HEK293T (cell line): ENCODE results near the gene RBFOX1.

Experiments used
- CTCF ChIA-PET: fragments of 350-600 bp; formaldehyde crosslinking; extraction: SDS; loops from one replicate; lab custom pipeline; 2021; ENCODE audit warnings: antibody characterized with exemption, inconsistent platforms; lab: Yijun Ruan, JAX
- POLR2A ChIA-PET: fragments of 350-600 bp; formaldehyde crosslinking; extraction: SDS; loops from one replicate; lab custom pipeline; 2020; ENCODE audit warnings: antibody characterized with exemption, inconsistent platforms; lab: Yijun Ruan, JAX
- DNase-seq: peaks from one replicate; pipeline ENCODE4 v3.0.0; 2012; ENCODE audit warnings: mixed read lengths; ENCODE audit errors: extremely low spot score
- ARNT ChIP-seq: fragments of 450-650 bp; IDR thresholded peaks from 2 replicates; pipeline ENCODE4 v1.6.1; 2017; ENCODE audit warnings: mild to moderate bottlenecking
- BHLHE40 ChIP-seq: fragments of 450-650 bp; IDR thresholded peaks from 2 replicates; pipeline ENCODE4 v1.6.1; 2016; ENCODE audit warnings: mild to moderate bottlenecking, moderate library complexity, borderline replicate concordance
- CTBP1 ChIP-seq: fragments of 450-650 bp; IDR thresholded peaks from 2 replicates; pipeline ENCODE4 v1.6.1; 2016; ENCODE audit warnings: borderline replicate concordance
- ELF4 ChIP-seq: fragments of 450-650 bp; IDR thresholded peaks from 2 replicates; pipeline ENCODE4 v1.6.1; 2017; ENCODE audit warnings: antibody characterized with exemption
- FOXA1 ChIP-seq: fragments of 450-650 bp; IDR thresholded peaks from 2 replicates; pipeline ENCODE4 v1.6.1; 2016; ENCODE audit warnings: mild to moderate bottlenecking
- FOXK2 ChIP-seq: fragments of 450-650 bp; IDR thresholded peaks from 2 replicates; pipeline ENCODE4 v1.6.1; 2016; ENCODE audit warnings: mild to moderate bottlenecking
- FOXM1 ChIP-seq: fragments of 450-650 bp; IDR thresholded peaks from 2 replicates; pipeline ENCODE4 v1.6.1; 2017; ENCODE audit warnings: mild to moderate bottlenecking, borderline replicate concordance
- HDGF ChIP-seq: fragments of 450-650 bp; IDR thresholded peaks from 2 replicates; pipeline ENCODE4 v1.6.1; 2017; ENCODE audit warnings: antibody characterized with exemption, borderline replicate concordance
- L3MBTL2 ChIP-seq: fragments of 450-650 bp; conservative IDR thresholded peaks from 2 replicates; pipeline ENCODE4 v1.6.1; 2016; ENCODE audit warnings: mild to moderate bottlenecking
- LEF1 ChIP-seq: fragments of 450-650 bp; IDR thresholded peaks from 2 replicates; pipeline ENCODE4 v1.6.1; 2017; ENCODE audit warnings: mild to moderate bottlenecking, borderline replicate concordance
- NFRKB ChIP-seq: fragments of 450-650 bp; IDR thresholded peaks from 2 replicates; pipeline ENCODE4 v1.6.1; 2016; ENCODE audit warnings: mild to moderate bottlenecking, moderate library complexity
- SP1 ChIP-seq: fragments of 450-650 bp; IDR thresholded peaks from 2 replicates; pipeline ENCODE4 v1.6.1; 2017
- SUZ12 ChIP-seq: fragments of 450-650 bp; IDR thresholded peaks from 2 replicates; pipeline ENCODE4 v1.6.1; 2016; ENCODE audit warnings: mild to moderate bottlenecking
- TARDBP ChIP-seq: fragments of 450-650 bp; IDR thresholded peaks from 2 replicates; pipeline ENCODE4 v1.6.1; 2016
- ZNF384 ChIP-seq: fragments of 450-650 bp; IDR thresholded peaks from 2 replicates; pipeline ENCODE4 v1.6.1; 2016
- TF ChIP-seq, protein P1 (sequence below): fragments of 450-650 bp; IDR thresholded peaks from 2 replicates; pipeline ENCODE4 v1.6.1; 2016

RBFOX1 gene

DNA sequence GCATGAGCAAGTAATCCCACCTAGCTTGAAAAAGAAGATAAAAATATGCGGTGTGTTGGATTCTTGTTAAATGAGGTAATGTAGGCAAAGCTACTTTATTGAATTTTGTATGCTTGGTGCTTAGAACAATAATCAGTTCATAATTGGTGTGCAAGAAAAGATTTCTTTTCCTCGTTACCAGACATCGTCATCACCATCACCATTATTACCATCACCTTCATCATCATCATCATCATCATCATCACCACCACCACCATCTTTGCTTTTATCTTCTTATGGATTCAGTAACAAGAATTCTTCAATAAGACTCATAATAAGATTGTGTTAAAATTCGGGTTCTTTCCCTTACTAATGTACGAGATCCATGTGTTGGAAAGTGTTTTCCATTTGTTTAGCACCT lies 173.7 kb downstream of the RBFOX1 start:
- no peak for DNase-seq
- ChIA-PET POLR2A (no interaction called here), CTCF (no interaction called here)
- TF ChIP-seq FOXM1 (no peak), BHLHE40 (no peak), SUZ12 (no peak), L3MBTL2 (no peak), ARNT (no peak), FOXK2 (no peak), SP1 (no peak), FOXA1 (no peak), CTBP1 (no peak), HDGF (no peak), TARDBP (no peak), ELF4 (no peak), ZNF384 (no peak)
- TF ChIP-seq, protein P1, sequence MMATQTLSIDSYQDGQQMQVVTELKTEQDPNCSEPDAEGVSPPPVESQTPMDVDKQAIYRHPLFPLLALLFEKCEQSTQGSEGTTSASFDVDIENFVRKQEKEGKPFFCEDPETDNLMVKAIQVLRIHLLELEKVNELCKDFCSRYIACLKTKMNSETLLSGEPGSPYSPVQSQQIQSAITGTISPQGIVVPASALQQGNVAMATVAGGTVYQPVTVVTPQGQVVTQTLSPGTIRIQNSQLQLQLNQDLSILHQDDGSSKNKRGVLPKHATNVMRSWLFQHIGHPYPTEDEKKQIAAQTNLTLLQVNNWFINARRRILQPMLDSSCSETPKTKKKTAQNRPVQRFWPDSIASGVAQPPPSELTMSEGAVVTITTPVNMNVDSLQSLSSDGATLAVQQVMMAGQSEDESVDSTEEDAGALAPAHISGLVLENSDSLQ = no peak

DNA sequence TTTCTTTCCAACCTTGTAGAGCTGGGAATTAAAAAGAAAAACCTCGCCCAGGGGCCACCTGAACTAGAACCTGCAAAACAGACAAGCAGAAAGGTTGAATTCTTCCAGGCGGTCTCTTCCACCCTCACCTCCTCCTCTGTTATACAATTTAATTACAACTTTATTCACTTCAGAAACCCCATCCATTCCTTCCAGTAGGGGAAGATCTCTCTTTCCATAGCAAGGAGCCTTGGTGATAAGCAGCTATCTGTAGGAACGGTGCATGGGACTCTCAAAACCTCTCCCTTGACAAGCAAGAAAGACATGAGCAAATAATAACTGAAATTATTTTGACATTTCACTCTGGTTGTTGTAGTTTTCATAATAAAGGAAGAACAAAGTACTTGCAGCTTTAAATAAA lies 176.0 kb downstream of the RBFOX1 start:
- ChIA-PET CTCF (no interaction called here), POLR2A (no interaction called here)
- no peak for TF ChIP-seq SUZ12
- no peak for TF ChIP-seq SP1
- TF ChIP-seq FOXM1 = no peak
- TF ChIP-seq ZNF384 = no peak
- no peak for TF ChIP-seq LEF1
- TF ChIP-seq NFRKB = no peak
- TF ChIP-seq ELF4 = no peak
- TF ChIP-seq, protein P1 = no peak
- DNase-seq = no peak

DNA sequence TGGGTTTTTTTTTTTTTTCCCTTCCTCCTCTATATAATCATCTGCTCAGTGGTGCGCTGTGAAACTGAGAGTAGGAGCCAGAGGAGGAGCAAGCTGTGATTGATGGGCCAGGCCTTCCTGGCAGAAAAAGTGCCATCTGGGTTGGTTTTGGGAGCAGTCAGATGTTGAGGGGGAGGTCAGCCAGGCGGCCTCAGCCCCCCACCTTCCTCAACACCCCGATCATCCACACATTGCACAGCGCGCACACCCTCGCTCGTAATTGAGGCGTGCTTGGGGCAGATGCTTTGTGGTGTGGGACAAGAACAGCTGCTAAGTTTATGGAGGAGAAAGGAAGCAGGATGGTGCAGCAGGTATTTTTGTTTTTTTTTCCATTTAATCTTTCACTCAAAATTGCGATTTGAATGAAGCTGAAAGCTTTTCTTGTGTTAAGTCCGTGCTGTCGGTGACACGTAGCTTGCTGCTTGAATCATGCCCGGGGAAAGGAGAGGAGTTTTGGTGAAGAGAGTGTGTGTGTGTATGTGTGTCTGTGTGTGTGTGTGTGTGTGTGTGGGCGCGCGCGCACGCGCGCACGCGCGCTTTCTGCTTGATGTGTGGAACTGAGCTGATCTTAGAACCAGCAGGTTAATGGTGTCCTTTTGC lies 177.4 kb downstream of the RBFOX1 start:
- CTCF ChIA-PET = no interaction called here
- no peak for DNase-seq
- POLR2A ChIA-PET = no interaction called here
- TF ChIP-seq CTBP1 = no peak
- TF ChIP-seq, protein P1 = no peak
- no peak for TF ChIP-seq FOXA1
- TF ChIP-seq HDGF = no peak
- TF ChIP-seq NFRKB = no peak
- TF ChIP-seq LEF1 = no peak
- TF ChIP-seq ELF4 = no peak
- TF ChIP-seq BHLHE40 = no peak
- TF ChIP-seq FOXK2 = no peak

DNA sequence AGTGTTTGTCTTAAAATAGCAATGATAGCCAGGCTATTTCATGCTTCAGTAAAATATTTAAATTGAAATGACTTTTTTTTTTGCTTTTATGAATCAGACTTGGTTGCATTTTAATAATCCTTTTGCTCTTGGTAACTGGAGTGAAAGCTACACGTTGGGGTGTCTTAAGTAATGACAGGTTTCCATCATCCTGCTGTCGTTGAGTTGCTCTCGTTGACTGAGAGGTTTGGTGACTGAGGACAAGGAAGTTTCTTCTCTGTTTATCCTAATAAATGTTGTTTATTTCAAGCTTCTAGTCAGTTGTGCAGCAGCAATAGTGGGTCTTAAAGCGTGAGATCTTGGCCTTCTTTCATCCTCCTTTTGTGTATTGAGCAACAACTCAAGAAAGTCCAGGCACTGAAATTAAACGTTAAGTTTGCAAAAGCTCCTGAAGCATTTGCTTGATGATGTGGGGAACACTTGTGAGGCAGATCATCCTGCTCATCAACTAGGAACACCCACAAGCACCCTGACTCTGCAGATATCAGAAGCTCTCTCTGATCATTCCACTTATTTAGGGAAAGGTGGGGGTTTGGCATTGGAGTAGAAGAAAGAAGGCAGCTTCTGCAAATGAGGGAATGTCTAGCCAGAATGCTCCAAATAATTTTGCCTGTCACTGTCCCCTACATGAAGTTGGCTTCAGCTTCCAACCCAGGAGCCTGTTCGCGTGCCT lies 179.1 kb downstream of the RBFOX1 start:
- DNase-seq = no peak
- ChIA-PET POLR2A (no interaction called here), CTCF (no interaction called here)
- TF ChIP-seq NFRKB = no peak
- no peak for TF ChIP-seq TARDBP
- TF ChIP-seq SP1 = no peak
- no peak for TF ChIP-seq CTBP1
- TF ChIP-seq ELF4 = no peak
- TF ChIP-seq, protein P1 = no peak
- TF ChIP-seq ARNT = no peak
- no peak for TF ChIP-seq FOXA1
- no peak for TF ChIP-seq FOXK2
- no peak for TF ChIP-seq SUZ12
- TF ChIP-seq L3MBTL2 = no peak
- no peak for TF ChIP-seq HDGF
- TF ChIP-seq FOXM1 = no peak
- TF ChIP-seq BHLHE40 = no peak
- no peak for TF ChIP-seq ZNF384
- no peak for TF ChIP-seq LEF1

DNA sequence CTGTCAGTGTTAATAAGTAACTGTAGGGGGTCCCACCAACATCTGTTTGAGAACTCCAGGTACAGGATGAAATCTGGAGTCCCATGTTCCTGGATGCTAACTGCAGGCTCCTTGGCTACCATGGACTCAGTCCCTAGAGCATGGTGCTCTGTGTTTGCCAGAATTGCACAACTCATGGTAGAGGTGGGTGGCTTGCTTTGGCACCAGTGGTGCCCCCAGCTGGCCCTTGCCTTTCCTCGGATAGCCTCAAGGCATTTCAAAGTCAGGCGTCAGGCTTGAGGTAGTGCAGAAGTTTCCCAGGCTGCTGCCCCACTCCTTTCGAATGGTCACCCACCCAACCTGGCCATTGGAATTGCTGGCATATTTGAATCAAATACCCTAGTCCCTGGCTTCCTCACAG lies 179.9 kb downstream of the RBFOX1 start:
- TF ChIP-seq FOXA1 = no peak
- CTCF ChIA-PET = no interaction called here
- POLR2A ChIA-PET = no interaction called here
- no peak for DNase-seq

DNA sequence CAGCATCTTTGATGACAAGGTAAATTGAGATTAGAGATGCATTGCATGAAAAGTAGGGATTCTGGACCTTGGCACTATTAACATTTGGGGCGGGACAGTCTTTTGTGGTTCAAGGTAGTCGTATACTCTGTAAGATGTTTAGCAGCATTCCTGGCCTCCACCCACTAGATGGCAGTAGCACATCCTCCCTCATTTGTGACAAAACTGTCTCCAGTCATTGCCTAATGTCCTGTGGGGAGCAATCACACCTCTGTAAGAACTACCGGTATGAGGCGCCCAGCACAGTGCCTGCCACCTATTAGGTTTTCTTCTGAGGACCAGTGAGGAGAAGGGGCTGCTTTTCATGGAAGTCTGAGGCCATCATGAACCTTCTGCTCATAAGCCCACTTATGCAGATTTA lies 180.8 kb downstream of the RBFOX1 start:
- CTCF ChIA-PET = no interaction called here
- DNase-seq = peak; percentile 8
- POLR2A ChIA-PET = no interaction called here
- no peak for TF ChIP-seq ELF4
- no peak for TF ChIP-seq ZNF384
- no peak for TF ChIP-seq FOXK2
- no peak for TF ChIP-seq HDGF
- TF ChIP-seq TARDBP = no peak
- no peak for TF ChIP-seq SUZ12
- TF ChIP-seq FOXM1 = no peak
